Epidermal melanocyte (primary cell): ENCODE measurements around the gene EFHD2.
"Not testable (repeated sequence)": the region's sequence is repeated elsewhere in the genome, so short reads cannot be mapped to it uniquely, and the experiment has no call there.

Experiments used
- DNase-seq: peaks from one replicate; pipeline ENCODE4 v3.0.0; 2011; ENCODE audit warnings: low spot score; ENCODE audit not compliant: insufficient read length

Gene EFHD2

DNA sequence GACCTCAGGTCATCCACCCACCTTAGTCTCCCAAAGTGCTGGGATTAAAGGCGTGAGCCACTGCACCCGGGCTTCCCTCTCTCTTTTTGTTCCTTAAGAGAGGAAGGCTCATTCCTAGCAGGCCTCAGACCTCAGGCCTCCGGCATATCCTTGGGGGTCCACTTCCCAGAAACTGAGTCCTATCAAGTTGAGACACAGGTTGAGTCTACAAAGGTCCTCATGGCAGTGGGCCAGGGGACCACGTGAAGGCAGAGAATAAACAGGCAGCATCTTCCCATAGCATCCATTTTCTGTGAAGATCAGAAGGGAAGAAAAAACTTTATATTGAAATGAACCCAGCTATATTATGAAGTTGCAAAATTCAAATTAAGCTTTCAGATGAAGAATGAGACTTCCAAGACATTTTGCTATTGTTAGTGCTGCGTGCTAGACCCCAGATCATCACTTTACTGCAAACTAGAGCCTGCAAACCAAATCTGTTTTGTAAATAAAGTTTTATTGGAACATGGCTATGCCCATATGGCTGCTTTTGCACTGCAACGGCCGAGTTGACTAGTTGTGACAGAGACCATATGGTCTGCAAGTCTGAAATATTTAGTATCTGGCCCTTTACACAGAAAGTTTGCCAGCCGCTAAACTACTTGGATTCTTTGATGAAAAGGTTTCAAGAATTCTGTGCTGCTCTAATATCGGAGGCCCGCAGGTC is 43.3 kb downstream of the EFHD2 start:
- DNase-seq, result no peak

GRCh38 chr1:15453734-15454133 is 44.0 kb downstream of the EFHD2 start:
- no peak for DNase-seq

DNA sequence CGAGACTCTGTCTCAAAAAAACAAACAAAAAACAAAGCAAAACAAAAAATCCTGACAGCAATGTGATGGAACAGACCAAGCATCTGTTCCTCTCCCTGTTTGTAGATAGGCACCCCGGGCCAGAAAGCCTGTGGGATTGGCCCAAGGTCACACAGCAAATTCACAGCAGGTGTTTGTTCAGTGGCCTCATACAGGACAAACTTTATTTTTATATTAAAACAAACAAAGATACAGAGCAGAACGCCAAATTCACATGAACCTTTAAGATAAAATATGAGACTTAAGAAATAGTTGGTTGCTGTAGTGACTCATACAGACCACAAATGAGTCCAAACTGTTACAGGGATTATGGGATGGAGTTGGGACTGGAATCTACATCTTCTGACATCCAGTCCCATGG is 44.6 kb downstream of the EFHD2 start:
- no peak for DNase-seq

DNA sequence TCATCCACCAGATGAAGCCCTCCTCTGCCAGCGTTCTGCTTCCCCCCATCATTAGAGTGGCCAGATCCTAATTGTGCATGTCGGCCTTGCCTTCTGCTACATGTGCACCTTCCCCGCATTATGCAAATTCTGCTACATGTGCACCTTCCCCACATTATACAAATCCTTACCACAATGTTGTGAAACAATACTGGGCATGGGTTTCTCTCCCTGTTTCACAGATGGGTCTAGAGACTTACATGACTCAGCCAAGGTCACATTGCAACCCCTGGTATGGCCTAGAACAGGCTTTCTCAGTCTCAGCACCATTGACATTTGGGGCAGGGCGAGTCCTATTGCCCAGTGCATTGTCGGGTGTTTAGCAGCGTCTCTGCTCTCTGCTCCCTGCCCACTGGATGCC is 45.8 kb downstream of the EFHD2 start:
- no peak for DNase-seq

DNA sequence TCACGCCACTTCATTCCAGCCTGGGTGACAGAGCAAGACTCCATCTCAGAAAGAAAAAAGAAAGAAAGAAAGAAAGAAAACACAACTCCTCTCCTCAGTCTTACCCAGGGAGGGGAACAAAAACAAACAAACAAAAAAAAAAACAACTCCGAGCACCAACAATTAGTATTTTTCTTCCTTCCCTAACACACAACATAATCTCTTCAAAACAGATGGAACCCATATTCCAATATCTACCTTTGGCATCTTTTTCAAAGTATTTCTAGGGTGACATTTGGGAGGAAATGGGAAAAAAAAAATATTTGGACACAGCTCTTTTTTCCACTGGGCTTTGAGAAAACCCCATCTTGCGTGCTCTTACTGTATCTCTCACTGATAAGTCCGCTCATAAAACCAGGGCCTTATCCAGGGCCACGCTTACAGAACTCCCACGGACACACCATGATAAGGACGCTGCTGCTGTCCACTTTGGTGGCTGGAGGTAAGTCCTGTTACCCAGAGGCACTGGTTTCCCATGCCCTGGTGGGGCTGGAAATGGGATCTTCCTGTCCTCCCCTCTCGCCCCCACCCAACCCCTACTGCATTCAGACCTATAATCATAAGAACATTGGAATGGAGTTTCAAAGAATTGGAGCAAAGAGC is 46.7 kb downstream of the EFHD2 start, which contains the start of gene CELA2A:
CELA2A (plus strand) TSS at position 420 of the 642 bp plus-strand sequence; CDS start at position 442, 22 bp downstream.
- DNase-seq, result no peak

DNA sequence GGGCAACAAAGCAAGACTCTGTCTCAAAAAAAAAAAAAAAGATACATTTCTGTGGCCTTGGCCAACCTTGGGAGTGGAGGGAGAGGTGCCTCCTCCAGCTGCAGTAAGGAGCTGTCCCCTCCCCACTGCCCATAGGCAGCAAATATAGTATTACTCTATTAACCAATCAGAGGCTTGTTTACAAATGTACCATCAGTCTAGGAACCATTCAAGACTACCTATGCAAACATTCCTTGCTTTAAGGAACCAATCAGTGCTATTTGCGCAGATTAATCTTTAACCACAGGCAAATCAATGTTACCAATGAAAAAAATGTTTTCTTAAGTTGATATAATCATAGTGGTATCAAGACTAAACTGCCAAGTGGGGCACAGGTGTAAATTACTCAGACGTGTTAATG is 47.9 kb downstream of the EFHD2 start:
- DNase-seq, result no peak

DNA sequence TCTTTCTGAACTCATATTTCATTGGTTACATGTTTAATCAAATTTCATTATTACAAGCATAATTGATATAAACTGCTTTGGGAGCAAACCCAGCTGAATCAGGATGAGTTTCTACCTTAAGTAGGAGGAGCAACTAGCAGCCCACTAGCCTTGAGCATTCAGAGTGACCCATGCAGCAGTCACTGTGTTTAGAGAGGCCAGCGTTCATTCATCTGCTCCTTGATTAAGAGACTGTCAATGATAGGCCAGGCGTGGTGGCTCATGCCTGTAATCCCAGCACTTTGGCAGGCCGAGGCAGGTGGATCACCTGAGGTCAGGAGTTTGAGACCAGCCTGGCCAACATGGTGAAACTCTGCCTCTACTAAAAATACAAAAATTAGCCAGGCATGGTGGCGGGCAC is 48.7 kb downstream of the EFHD2 start:
- not testable (repeated sequence) for DNase-seq

GRCh38 chr1:15459771-15460707 is 50.4 kb downstream of the EFHD2 start:
- no peak for DNase-seq

GRCh38 chr1:15460708-15461095 is 51.0 kb downstream of the EFHD2 start:
- DNase-seq, result no peak

GRCh38 chr1:15463064-15463800 is 53.5 kb downstream of the EFHD2 start:
- DNase-seq, result not testable (repeated sequence)

DNA sequence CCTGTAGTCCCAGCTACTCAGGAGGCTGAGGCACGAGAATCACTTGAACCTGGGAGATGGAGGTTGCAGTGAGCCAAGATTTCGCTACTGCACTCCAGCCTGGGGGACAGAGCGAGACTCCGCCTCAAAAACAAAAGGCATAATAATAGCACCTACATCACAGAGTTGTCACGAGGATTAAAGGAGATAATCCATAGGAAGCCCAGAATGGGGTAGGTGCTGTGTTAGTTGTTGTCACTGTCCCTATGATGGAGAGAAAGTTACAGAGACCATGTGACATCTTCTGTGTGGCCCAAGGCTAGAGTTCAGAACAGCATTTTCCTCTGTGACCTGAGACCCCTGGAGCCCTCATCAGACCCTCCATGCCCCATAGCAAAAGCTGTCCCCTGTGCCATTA is 54.2 kb downstream of the EFHD2 start:
- DNase-seq, result not testable (repeated sequence)

DNA sequence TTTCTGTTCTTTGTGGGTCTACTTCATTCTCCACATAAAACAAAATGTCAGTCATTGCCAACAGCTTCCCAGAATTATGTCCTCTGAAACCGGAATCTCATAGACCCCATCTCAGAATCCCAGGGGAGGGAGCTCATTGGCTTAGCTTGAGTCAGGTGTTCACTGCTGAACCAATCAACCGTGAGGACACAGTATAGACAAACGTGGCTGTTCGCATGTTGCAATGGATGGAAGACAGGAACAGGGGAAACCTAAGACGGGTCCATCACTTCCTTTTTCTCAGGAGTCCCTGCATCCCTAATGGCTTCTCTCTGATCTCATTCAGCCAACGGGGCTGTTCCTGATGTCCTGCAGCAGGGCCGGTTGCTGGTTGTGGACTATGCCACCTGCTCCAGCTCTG is 56.0 kb downstream of the EFHD2 start:
- no peak for DNase-seq

- DNase-seq, result not testable (repeated sequence)
Observed at GRCh38 chr1:15466955-15467625, 57.4 kb downstream of the EFHD2 start.

DNA sequence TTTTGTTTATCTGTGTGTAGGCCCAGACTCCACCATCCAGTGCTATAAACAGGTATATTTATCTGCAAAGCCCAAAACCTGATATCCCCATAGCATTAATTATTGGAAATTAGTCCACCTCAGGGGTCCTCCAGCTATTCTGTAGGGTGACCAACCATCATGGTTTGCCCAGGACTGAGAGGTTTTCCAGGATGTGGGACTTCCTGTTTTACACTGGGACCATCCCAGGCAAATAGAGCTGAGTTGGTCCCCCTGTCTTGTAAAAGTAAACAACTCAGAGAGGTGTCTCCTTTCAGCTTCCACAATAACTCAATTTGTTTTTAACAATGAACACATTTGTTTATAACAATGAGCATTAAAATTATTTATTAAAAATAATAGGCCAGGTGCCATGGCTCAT is 58.5 kb downstream of the EFHD2 start:
- DNase-seq, result no peak

DNA sequence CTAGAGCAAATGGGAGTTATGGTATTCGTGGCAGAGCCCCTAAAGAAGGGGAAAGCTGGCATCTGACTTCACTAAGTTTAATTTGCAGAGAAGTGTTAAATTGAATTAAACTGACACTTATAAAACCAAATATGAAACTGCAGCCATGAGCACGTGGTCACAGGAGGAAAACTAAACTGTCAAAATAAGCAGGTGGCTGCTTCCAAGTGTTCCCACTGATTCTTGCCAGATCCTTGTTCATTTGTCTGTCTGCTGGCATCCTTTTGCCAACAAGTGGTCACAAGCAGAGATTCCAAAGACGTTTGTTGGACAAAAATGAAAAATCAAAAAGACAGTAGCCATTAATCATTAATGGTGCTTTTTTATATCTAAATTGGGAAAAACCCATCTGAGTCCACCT is 59.7 kb downstream of the EFHD2 start:
- DNase-seq, result no peak

- DNase-seq, result not testable (repeated sequence)
Observed at GRCh38 chr1:15469821-15470448, 60.2 kb downstream of the EFHD2 start.

- DNase-seq, result not testable (repeated sequence)
Observed at GRCh38 chr1:15471067-15471466, 61.4 kb downstream of the EFHD2 start.

- DNase-seq, result not testable (repeated sequence)
Observed at GRCh38 chr1:15471723-15472122, 62.0 kb downstream of the EFHD2 start.

GRCh38 chr1:15472587-15472986 is 62.9 kb downstream of the EFHD2 start:
- no peak for DNase-seq

DNA sequence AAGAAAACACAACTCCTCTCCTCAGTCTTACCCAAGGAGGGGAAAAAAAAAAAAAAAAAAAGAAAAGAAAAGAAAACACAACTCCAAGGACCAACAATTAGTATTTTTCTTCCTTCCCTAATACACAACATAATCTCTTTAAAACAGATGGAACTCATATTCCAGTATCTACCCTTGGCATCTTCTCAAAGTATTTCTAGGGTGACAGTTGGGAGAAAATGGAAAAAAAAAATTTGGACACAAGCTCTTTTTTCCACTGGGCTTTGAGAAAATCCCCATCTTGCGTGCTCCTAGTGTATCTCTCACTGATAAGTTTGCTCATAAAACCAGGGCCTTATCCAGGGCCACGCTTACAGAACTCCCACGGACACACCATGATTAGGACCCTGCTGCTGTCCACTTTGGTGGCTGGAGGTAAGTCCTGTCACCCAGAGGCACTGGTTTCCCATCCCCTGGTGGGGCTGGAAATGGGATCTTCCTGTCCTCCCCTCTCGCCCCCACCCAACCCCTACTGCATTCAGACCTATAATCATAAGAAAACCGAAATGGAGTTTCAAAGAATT is 66.1 kb downstream of the EFHD2 start, which contains the start of gene CELA2B:
CELA2B (plus strand) TSS at position 353 of the 563 bp plus-strand sequence; CDS start at position 375, 22 bp downstream.
- DNase-seq, result no peak
